A172 (cell line): Measurements from ENCODE around the gene ARMH4. TPM values are rescaled to one million over a fixed set of nuclear protein-coding genes. Genes with fewer than 3 reads are reported as not detected.
"Not testable (repeated sequence)": the region's sequence is repeated elsewhere in the genome, so short reads cannot be mapped to it uniquely, and the experiment has no call there.

Experiments
- DNase-seq: peaks from one replicate; pipeline ENCODE4 v3.0.0-alpha.2; 2015; ENCODE audit warnings: low spot score
- total RNA-seq: library from RNA; depleted of rRNA; stranded (reverse); fragments of >200 nt; shearing (Covaris generic); gene quantifications from 2 replicates; pipeline ENCODE4 v1.2.3, GENCODE V29; 2014

ARMH4 gene
- total RNA-seq, 1 experiment from 2014 or later = 3.1 TPM

GRCh38 chr14:58145936-58146335, 6.1 kb downstream of the ARMH4 start:
- no peak for DNase-seq

- DNase-seq = no peak
Measured at GRCh38 chr14:58143106-58143505, 8.9 kb downstream of the ARMH4 start.

GRCh38 chr14:58141893-58142292, 10.1 kb downstream of the ARMH4 start:
- no peak for DNase-seq

- DNase-seq = no peak
Measured at GRCh38 chr14:58138714-58139482, 13.1 kb downstream of the ARMH4 start.

GRCh38 chr14:58138031-58138713, 13.8 kb downstream of the ARMH4 start:
- no peak for DNase-seq

GRCh38 chr14:58133739-58134138, 18.3 kb downstream of the ARMH4 start:
- DNase-seq = peak; percentile 45

- no peak for DNase-seq
Measured at GRCh38 chr14:58131386-58131785, 20.6 kb downstream of the ARMH4 start.

- DNase-seq = no peak
Measured at GRCh38 chr14:58130116-58130782, 21.8 kb downstream of the ARMH4 start.

- DNase-seq = no peak
Measured at GRCh38 chr14:58129208-58129607, 22.8 kb downstream of the ARMH4 start.

- no peak for DNase-seq
Measured at GRCh38 chr14:58128416-58128815, 23.6 kb downstream of the ARMH4 start.

- DNase-seq = not testable (repeated sequence)
Measured at GRCh38 chr14:58122546-58122945, 29.5 kb downstream of the ARMH4 start.

- no peak for DNase-seq
Measured at GRCh38 chr14:58121530-58122186, 30.4 kb downstream of the ARMH4 start.

GRCh38 chr14:58119381-58119780, 32.6 kb downstream of the ARMH4 start:
- no peak for DNase-seq

- DNase-seq = no peak
Measured at GRCh38 chr14:58118097-58118815, 33.8 kb downstream of the ARMH4 start.

- no peak for DNase-seq
Measured at GRCh38 chr14:58109744-58110143, 42.3 kb downstream of the ARMH4 start.

GRCh38 chr14:58108717-58109116, 43.3 kb downstream of the ARMH4 start:
- DNase-seq = no peak

- peak; percentile 25 for DNase-seq
Measured at GRCh38 chr14:58107947-58108552, 44.0 kb downstream of the ARMH4 start.

- DNase-seq = no peak
Measured at GRCh38 chr14:58107041-58107440, 45.0 kb downstream of the ARMH4 start.

GRCh38 chr14:58106446-58106845, 45.6 kb downstream of the ARMH4 start:
- DNase-seq = no peak

GRCh38 chr14:58104808-58105207, 47.2 kb downstream of the ARMH4 start:
- DNase-seq = peak; percentile 30

GRCh38 chr14:58100735-58101368, 51.2 kb downstream of the ARMH4 start:
- no peak for DNase-seq
